HG03159 (cell line): ENCODE measurements around the gene FCN2.

ENCODE experiments used
- ATAC-seq: cut with Tn5 transposase; IDR thresholded peaks from one replicate; pipeline ENCODE4 v1.9.1; 2021; ENCODE audit warnings: mild to moderate bottlenecking, moderate library complexity; ENCODE audit not compliant: unreplicated experiment

FCN2 gene

DNA sequence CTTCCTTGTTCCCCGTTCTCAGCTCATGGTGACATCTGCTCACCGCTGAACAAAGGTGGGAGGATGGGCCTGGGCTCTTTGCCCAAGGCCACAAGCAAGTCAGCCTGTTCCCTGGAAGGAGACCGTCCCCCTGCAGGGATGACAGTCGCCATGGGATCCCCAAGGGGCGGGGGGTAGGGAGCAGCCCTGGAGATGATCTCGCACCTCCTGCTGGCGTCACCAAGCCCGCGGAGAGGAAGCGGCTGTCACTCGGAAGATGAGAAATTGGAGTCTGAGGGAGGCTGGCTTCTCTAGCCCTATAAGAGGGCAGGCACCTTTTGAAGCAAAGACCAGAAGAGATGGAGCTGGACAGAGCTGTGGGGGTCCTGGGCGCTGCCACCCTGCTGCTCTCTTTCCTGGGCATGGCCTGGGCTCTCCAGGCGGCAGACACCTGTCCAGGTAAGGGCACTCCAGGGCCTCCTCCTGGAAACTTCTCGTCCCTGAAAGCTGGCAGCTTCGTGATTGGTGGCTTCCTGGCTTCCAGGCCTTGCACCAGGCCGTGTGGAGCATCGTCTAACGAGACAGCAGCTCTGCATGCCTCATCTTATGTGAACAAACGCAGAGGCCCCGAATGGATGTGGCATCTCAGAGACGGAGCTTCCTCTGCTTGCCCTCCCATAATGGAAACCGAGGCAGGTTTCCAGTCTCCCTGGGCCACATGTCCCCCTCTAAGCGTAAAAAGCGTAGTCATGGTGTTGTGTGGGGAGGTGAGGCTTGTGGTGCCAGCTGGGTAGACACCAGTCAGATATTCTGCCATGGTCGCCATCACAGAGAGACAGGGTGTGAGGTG lies at the start of gene FCN2:
Gene FCN2, plus strand, starts transcription at position 327 of the 829 bp plus-strand sequence. Its CDS starts 12 bp downstream, at position 339.
- no peak for ATAC-seq

DNA sequence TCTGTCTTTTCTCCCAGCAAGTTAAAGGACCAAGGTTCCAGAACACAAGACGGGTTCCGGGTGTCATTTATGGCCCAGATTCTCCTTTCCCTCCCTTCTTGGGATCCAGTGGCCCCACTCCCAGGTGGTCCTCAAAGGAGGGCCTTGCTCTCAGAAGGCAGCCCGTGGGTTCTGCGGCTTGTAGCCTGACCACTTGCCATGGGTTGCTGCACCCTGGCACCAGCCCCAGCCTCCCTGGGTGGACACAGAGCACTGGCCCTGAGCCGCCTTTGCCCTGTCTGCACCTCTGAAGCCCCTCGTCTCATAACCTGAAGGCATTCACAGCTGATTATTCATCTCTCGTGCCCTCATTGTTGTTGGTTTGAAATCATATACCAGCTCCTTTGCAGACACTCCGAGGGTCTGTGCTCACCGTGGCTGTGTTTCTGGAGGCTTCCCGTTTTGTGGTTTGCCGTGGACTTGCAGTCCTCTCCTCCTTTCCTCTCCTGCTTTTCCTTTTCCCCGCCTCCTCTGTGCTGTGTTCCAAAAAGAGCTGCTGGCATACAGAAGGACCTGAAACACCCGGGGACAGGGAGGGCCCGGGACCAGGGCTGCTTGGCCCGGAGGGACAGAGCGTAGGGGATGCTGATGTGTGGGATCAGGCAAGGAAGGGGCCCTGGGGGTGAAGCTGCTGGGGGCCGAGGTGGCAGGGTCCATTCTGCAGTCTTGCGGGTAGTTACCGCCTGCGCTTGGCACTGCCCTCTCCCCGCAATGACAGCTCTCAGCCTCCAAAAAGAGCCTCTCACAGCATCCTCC lies 49.5 kb upstream of the FCN2 start:
- no peak for ATAC-seq

DNA sequence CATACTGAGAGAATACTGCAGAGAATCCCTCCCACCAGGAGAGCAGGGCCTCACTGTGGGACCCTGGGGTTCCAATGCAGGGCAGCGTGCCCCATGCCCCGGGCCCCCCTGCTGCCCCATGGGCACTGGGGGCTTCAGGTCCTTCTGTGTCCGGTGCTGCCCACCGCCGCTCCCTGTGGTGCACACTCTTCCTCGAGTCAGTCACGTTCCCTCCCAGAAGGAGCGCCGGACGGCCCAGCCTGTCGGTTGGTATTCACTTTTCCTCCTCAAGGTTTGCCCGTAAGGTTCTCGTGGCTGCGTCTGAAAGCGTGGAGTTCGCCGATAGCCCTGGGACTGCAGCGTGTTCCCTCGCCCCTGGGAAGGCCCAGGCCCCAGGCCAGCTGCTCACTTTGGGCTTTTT lies 48.1 kb upstream of the FCN2 start:
- no peak for ATAC-seq

DNA sequence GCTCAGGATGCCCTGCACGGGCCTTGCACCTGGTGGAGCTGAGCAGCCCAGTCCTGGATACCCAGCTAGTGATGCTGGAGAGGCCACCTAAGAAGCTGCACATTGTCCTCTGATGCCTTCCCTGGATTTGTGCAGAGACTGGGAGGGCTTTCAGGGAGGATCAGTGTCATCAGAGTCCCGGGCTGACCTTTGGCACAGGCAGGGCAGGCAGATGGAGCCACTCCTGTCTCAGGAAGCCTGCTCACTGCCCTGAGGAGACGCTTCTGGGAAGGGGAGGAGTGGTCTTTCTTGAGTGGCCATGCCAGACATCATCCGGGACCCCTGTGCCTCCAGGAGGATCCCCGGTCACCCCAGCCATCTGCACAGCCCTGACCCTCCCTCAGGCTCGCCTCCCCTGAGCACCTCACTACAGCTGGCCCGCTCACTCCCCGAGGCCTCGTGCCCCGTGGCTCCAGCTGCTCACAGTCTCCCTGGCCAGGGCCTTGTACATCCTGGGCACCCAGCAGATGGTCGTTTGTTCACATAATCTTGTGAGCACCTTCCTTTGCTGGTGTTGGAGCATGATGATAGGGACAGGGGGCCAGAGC lies 47.2 kb upstream of the FCN2 start:
- ATAC-seq = no peak

DNA sequence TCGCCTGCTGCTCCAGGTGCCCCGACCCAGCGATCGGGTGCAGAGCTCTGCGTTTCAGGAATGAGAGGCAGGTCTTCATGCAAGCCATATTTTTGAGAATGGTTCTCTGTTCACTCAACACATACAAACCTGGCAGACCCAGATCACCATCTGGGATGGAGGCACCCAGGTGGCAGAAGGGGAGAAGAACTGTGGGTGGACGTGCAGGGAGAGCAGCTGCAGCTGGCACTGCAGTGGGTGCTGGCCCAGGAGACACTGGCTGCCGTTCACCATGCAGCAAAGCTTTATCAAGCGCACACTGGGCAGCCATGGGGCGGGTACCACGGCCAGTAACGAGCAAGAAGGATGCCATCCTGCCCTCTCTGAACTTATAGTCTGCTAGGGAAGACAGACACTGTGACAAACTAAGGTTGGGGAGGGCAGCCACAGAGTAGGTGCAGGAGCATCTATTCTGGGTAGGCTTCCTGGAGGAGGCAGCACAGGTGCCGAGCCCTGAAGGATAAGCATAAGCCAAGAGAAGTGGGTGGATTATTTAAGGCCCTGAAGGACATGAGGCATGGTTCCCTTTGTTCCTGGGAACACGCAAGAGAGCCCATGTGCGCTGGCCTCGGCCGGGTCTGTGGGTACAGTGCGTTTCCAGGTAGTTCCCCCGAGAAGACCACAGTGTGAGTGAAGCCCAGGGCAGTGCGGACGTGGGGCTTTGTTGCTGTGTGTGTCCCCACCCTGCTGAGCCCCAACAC lies 46.2 kb upstream of the FCN2 start:
- ATAC-seq = no peak

DNA sequence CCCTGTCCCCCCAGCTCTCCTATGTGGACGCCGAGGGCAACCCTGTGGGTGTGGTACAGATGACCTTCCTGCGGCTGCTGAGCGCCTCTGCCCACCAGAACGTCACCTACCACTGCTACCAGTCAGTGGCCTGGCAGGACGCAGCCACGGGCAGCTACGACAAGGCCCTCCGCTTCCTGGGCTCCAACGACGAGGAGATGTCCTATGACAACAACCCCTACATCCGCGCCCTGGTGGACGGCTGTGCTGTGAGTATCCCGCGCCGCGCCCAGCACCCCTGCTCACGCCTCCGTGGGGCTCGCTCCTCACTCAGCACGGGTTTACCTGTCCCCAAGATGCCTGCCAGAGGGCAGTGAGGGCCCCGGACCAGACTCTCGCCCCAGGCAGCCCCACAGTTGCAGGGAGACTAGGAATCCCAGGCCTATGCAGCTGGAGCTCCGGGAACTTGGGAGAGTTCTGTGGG lies 45.6 kb upstream of the FCN2 start:
- no peak for ATAC-seq

DNA sequence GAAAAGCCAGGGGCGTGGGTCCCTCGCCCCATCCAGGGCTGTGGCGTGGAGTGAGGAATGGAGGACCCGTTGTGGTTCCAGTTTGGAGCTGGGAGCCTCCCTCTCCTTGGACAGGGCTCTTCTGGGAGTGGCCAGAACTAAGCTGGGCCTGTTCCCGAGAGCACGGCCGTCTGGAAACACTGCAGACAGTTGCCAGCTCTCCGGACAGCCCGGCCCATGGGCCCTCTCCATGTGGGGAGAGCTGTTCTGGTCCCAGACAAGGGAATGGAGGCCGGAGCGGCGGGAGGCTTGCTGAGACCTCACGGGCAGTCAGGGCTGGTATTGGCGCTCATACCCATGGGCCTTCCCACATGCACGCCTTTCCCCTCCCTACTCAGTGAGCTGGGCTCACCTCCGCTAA lies 45.2 kb upstream of the FCN2 start:
- ATAC-seq = no peak

DNA sequence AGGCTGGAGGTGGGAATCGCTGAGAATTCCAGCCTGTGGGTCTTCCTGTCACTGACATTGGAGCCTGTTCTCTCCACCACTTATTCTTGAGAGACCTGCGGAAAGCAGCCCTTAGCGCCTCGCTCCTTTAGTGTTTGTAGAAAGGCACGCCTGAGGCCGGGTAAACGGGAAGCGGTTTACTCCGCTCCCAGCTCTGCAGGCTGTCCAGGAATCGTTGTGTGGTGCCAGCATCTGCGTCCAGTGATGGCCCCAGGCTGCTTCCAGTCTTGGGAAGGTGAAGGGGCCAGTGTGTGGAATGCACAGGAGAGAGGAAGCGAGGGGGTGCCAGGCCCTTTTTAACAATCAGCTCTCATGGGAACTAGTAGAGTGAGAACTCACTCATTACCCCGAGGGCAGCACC lies 44.6 kb upstream of the FCN2 start:
- no peak for ATAC-seq

DNA sequence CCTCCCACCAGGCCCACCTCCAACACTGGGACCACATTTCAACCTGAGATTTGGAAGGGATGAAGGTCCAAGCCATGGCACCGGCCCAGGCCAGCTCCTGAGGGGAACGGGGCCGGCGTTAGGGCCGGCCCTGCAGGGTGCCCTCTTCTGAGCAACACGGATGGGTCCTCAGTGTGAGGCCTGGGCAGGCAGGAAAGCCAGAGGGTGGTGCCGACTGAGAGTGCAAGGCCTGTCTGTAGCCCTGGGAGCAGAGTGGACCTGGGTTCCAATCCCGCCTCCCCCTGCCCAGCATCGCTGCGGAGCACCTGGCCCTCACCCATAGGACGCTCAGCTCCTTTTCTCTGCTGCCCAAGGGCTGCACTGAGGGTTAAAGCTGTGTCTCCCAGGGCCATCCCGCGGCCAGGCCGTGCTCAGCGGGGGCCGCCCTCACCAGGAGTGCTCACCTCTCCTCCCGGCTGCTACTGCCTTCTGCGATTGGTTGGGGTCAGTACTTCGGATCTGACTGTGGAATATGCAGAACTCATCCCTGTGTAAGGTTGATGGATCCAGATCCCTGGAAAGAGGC lies 44.1 kb upstream of the FCN2 start:
- no peak for ATAC-seq

DNA sequence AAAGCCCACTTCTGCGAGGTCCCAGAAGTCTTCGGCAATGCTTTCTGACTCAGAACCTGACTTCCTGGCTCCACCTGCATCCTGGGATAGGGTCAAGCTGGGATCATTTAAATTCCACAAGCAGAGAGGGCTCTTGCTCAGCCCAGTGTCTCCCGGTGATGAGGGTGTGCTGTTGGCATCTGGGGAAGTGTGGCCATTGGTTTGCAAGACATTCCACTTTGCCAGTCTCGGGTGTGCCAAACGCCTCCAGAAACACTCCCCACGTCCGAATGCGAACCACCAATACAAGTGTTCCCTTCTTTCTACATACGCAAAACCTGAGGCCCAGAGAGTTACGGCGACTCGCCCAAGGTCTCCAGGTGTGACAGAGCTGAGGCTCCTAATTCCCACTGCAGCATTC lies 43.1 kb upstream of the FCN2 start:
- ATAC-seq = no peak

DNA sequence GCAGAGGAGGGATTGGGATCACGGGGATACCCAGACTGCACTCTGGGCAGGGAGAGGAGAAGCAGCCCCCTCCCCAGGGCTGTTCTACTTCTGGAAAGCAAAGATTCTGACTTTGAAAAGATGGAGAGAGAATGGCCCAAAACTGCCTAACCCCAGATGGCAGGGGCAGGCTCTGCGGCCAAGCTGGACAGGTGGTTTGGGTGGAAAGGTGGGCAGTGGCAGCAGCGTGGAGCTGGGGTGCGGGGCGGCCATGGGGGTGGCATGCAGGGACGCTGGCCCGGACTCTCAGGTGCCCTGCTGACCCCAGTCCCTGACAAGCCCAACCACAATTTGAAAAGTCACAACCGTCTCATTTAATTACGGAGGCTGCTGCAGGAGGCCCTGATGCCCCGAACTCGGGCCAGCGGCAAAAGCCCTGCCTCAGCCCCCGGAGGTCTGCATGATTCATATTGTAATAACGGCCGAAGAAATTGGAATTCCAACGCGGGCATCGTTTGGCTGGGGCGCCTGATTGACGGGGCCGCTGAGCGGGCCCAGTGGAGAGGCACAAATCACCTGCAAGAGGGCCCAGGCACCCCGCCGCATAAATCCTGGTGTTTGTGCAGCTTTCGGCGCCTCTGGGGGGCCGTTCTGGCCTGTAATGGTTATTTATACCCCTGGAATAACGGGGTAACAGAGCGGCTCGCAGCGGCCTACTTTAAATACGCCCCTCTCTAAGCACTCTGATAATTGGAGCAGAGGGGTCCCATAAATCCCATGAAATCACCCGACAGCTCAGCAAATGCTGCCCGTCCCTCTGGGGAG lies 41.8 kb upstream of the FCN2 start:
- ATAC-seq = no peak

DNA sequence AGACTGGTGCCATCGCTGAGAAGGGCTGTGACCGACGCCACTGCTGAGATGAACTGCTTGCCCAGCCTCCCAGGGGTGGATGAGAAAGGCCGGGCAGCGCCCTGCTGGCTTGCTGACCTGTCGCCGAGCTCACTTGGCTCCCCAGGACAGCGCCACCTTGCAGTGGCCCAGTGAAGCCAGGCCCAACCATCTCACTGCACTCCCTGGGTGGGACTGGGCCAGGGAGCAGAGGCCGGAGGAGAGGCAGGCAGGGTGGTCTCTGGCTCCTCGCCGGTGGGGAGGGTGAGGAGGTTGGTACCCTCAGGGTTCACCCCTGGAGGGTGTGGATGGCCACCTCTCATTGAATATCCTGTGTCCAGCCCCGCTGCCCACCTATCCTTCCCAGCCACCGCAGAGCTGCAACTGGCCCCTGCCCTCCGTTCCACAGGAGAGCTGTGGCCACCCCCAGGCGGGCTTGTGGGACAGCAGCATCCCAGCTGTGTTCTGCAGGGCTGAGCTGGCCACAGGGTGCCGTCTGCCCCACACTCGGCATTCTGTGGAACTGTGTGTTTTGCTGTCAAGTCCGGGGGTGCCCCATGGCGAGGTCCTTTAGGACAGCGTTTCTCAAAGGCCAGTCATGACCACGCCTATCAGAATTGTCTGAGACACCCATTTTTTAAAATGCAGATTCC lies 41.0 kb upstream of the FCN2 start:
- no peak for ATAC-seq

DNA sequence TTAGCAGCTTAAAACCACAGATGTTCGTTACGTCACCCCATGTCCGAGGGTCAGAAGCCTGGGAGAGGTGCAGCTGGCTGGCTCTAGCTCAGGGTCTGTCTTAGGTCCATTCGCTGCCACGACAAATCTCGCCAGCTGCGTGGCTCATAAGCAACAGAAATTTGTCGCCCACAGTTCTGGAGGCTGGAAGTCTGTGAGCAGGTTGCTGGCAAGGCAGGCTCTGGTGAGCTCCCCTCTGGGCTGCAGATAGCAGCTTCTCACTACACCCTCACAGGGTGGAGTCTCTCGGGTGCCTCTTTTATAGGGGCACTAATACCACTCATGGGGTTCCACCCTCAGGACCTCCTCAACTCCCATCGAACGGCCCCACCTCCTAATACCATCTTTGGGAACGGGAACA lies 40.1 kb upstream of the FCN2 start:
- no peak for ATAC-seq

DNA sequence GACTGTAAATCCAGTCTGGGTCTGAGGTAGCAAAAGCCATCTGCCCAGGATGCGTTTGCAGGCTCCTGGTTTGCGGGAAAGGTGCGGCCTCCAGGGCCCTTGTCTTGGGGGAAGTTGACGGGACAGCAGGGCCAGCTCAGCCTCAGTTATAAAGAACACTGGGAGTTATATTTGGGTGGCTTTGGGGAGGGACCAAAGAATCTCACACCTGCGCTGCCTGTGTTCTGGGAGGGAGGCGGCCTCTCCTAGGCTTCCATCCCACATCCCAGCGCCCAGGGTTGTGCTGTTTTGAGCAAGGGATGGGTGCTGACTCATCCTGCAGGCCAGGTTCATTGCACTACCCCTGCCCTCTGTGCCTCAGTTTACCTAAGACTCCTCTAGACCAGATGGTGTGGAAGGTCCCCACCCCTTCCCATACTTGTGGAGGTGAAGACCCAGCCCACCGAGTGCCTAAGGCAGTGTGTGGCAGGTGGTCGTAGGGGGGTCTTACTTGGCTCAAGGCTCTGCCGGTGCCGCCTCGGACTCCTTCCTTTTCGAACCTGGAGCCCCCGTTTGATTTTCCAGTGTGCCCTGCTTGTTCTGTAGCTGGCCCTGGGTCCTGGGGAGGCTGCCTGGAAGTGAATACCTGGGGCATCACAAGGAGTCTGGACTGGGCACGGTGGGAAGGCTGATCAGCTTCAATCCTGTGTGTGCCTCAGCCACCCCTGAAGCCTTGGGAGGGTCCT lies 39.3 kb upstream of the FCN2 start:
- no peak for ATAC-seq

DNA sequence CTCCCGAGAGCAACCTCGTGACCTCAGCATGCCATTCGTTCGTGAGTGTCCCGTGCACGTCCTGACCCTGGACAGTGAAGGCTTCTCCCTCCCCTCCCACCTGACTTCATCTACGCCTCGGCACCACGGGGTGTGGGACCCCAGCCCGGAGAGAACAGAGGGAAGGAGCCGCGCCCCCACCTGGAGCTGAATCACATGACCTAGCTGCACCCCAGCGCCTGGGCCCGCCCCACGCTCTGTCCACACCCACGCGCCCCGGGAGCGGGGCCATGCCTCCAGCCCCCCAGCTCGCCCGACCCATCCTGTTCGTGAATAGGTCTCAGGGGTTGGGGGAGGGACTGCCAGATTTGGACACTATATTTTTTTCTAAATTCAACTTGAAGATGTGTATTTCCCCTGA lies 38.3 kb upstream of the FCN2 start:
- ATAC-seq = no peak

DNA sequence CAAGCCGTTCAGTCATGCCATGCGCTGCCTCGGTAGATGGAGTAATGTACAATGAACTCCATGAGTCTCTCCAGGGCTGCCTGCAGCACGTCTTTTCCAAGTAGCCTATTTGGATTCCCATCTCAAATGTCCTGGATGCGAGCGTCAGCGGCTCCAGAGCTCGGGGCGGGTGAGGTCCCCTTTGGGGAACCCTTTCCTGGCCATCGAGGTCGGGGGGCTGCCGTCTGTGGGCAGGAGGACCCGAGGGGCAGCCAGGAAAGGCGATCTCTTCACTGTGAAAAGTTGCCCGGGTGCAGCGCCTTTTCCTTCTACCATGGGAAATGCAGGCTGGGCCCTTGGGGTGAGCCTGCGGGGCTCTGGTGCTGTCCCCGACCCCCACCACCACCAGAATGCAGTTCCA lies 36.9 kb upstream of the FCN2 start:
- ATAC-seq = no peak

DNA sequence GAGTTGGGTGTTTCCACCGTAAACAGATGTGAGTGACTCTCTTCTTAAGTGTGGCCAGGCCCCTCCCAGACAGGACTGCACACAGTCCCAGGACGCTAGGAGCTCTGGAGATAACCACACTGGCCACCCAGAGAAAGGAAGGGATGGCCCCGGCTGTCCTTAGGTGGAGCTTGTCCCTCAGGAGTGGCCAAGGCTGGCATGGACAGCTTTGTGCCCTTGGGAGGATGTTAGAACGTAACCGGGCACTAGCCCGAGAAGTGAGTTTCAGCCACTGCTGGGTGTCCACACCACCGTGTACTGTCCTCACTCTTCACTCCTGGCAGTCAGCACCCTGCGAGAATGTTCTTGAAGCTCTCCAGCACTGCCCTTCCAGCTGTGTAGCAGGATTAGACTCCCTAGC lies 35.8 kb upstream of the FCN2 start:
- ATAC-seq = no peak

DNA sequence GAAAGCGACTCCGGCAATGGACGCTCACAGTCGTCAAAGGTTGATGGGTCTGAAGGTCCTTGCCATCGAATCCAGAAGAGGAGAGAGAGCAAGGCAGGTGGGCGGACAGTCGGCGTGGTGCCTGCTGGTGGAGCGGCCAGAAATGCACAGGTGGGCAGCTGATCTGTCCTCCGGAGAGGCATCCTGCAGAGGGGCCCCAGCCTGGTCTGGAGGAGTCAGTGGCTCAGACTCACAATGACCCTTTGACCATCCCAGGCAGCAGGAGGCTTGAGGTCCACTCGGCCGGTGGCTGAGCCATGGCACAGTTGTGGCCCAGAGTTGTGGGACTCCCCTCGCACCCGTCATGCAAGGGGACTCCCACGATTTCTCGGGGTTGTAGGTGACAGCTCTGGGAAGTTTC lies 34.4 kb upstream of the FCN2 start:
- no peak for ATAC-seq

DNA sequence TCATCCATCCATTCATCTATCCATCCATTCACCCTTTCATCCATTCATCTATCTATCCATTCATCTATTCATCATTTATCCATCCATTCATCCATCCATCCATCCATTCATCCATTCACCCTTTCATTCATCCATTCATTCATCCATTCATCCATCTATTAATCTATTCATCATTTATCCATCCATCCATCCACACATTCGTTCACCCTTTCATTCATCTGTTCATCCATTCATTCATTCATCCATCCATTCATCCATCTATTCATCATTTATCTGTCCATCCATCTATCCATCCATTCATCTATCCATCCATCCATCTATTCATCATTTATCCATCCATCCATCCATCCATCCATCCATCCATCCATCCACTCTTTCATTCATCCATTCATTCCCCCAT lies 33.9 kb upstream of the FCN2 start:
- ATAC-seq = no peak
